Measurements from ENCODE around the gene NRAP. TPM values are rescaled to one million over a fixed set of nuclear protein-coding genes. Genes with fewer than 3 reads are reported as not detected.

The NRAP gene
- polyA plus RNA-seq, 3 donors, result not detected

DNA sequence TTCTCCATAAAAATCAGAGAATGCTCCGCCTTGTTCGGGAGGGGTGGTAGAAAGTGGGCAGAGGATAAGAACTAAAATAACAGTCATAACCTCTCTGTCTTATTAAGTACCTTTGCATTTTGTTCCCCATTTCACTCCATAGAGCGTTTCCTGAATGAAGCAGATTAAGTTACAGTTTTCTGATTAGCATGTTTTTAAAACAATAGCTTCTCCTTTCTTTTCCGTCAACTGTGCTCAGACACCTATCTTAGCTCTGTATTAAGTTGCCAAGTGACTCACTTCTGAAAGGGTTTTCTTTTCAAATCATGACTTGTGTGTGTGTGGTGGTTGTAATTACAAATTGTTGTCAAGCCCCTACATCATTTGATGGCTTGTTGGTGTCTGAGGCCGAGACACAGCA is 109.6 kb downstream of the NRAP start:
- H3K36me3 Mint-ChIP-seq, result no peaks in the 10 kb centered on the region
- peaks cover 0 to 1% (median 0%) of the 10 kb centered on the region in 7 donors for H3K9me3 Mint-ChIP-seq
- no peak overlapping the region for H3K9ac ChIP-seq (ENCODE audit: insufficient read depth, low read length, poor library complexity, severe bottlenecking)
- H3K79me2 ChIP-seq (ENCODE audit: insufficient read depth, low read length), result no peaks in the 10 kb centered on the region
- H3K27me3 ChIP-seq (ENCODE audit: control insufficient read depth in 2 of 2, insufficient read depth in 2 of 2, low read length in 2 of 2), result peaks cover 0 to 10% of the 10 kb centered on the region in 2 donors
- H3K4me1 ChIP-seq (ENCODE audit: control insufficient read depth in 1 of 2, insufficient read depth in 2 of 2, low read length in 2 of 2), result no peaks in the 10 kb centered on the region
- peaks cover 10 to 17% (median 12%) of the 10 kb centered on the region in 3 donors for H3K27me3 Mint-ChIP-seq (ENCODE audit: low read depth in 3 of 3)
- no peak overlapping the region for H3K27ac ChIP-seq (ENCODE audit: low read depth in 1 of 2, low read length in 2 of 2)
- no peak overlapping the region for H2AFZ ChIP-seq (ENCODE audit: insufficient read depth, low read depth, low read length, poor library complexity, severe bottlenecking)
- no peak overlapping the region for H3K27ac Mint-ChIP-seq
- no peaks in the 10 kb centered on the region for H4K20me1 ChIP-seq (ENCODE audit: insufficient read depth, low read length)
- no peak overlapping the region for H3K4me2 ChIP-seq (replicated peaks; ENCODE audit: extremely low read depth, low read length, poor library complexity, severe bottlenecking)
- no peak overlapping the region for H3K4me3 ChIP-seq (replicated peaks in 1 of 3; ENCODE audit: low read depth in 2 of 3, low read length in 3 of 3)
- no peaks in the 10 kb centered on the region for H3K9me3 ChIP-seq (replicated peaks in 1 of 2; ENCODE audit: control insufficient read depth in 1 of 2, insufficient read depth in 1 of 2, low read length in 2 of 2)
- H3K36me3 ChIP-seq (replicated peaks in 1 of 2; ENCODE audit: control insufficient read depth in 1 of 2, insufficient read depth in 2 of 2, low read length in 2 of 2), result no peaks in the 10 kb centered on the region
- WGBS (ENCODE audit: insufficient coverage), result 100% methylated on average over 1 of the region's 5 CpGs
- no peak overlapping the region for H3K4me3 Mint-ChIP-seq
- intact Hi-C loops (cut with micrococcal nuclease), result no loop called here
- peaks cover 4% of the 10 kb centered on the region for H3K4me1 Mint-ChIP-seq
- DNase-seq, result no peak
- TF ChIP-seq, protein P1, sequence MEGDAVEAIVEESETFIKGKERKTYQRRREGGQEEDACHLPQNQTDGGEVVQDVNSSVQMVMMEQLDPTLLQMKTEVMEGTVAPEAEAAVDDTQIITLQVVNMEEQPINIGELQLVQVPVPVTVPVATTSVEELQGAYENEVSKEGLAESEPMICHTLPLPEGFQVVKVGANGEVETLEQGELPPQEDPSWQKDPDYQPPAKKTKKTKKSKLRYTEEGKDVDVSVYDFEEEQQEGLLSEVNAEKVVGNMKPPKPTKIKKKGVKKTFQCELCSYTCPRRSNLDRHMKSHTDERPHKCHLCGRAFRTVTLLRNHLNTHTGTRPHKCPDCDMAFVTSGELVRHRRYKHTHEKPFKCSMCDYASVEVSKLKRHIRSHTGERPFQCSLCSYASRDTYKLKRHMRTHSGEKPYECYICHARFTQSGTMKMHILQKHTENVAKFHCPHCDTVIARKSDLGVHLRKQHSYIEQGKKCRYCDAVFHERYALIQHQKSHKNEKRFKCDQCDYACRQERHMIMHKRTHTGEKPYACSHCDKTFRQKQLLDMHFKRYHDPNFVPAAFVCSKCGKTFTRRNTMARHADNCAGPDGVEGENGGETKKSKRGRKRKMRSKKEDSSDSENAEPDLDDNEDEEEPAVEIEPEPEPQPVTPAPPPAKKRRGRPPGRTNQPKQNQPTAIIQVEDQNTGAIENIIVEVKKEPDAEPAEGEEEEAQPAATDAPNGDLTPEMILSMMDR (IDR thresholded peaks at IDR 0.05), result no peak

GRCh38 chr10:113553149-113553548 is 110.7 kb downstream of the NRAP start:
- no peak overlapping the region for H3K9ac ChIP-seq (ENCODE audit: insufficient read depth, low read length, poor library complexity, severe bottlenecking)
- TF ChIP-seq, protein P1 (IDR thresholded peaks at IDR 0.05), result no peak
- Mint-ChIP-seq H3K4me3 (no peak overlapping the region), H3K27ac (no peak overlapping the region), H3K36me3 (no peaks in the 10 kb centered on the region), H3K27me3 (ENCODE audit: low read depth in 3 of 3) (peaks cover 7 to 15% (median 8%) of the 10 kb centered on the region in 3 donors), H3K4me1 (peaks cover 4% of the 10 kb centered on the region), H3K9me3 (peaks cover 0 to 1% (median 0%) of the 10 kb centered on the region in 7 donors)
- H3K36me3 ChIP-seq (replicated peaks in 1 of 2; ENCODE audit: control insufficient read depth in 1 of 2, insufficient read depth in 2 of 2, low read length in 2 of 2), result no peaks in the 10 kb centered on the region
- WGBS (ENCODE audit: insufficient coverage), result 87% methylated on average over 2 of the region's 2 CpGs
- H3K4me2 ChIP-seq (replicated peaks; ENCODE audit: extremely low read depth, low read length, poor library complexity, severe bottlenecking), result no peak overlapping the region
- no peaks in the 10 kb centered on the region for H3K4me1 ChIP-seq (ENCODE audit: control insufficient read depth in 1 of 2, insufficient read depth in 2 of 2, low read length in 2 of 2)
- intact Hi-C loops (cut with micrococcal nuclease), result no loop called here
- no peaks in the 10 kb centered on the region for H3K9me3 ChIP-seq (replicated peaks in 1 of 2; ENCODE audit: control insufficient read depth in 1 of 2, insufficient read depth in 1 of 2, low read length in 2 of 2)
- no peak overlapping the region for H2AFZ ChIP-seq (ENCODE audit: insufficient read depth, low read depth, low read length, poor library complexity, severe bottlenecking)
- no peaks in the 10 kb centered on the region for H3K79me2 ChIP-seq (ENCODE audit: insufficient read depth, low read length)
- no peak for DNase-seq
- H3K4me3 ChIP-seq (replicated peaks in 1 of 3; ENCODE audit: low read depth in 2 of 3, low read length in 3 of 3), result no peak overlapping the region
- H3K27me3 ChIP-seq (ENCODE audit: control insufficient read depth in 2 of 2, insufficient read depth in 2 of 2, low read length in 2 of 2), result peaks cover 0 to 5% of the 10 kb centered on the region in 2 donors
- no peak overlapping the region for H3K27ac ChIP-seq (ENCODE audit: low read depth in 1 of 2, low read length in 2 of 2)
- no peaks in the 10 kb centered on the region for H4K20me1 ChIP-seq (ENCODE audit: insufficient read depth, low read length)
